T-helper 17 cell (primary cell): ENCODE results near the gene EXOC2. TPM values are rescaled to one million over a fixed set of nuclear protein-coding genes. Genes with fewer than 3 reads are reported as not detected.

Source experiments
- ATAC-seq: fragments of 150-1000 bp; cut with Tn5 transposase; 2 replicates; pipeline ENCODE4 v1.10.0; 2021; ENCODE audit warnings: mild to moderate bottlenecking, moderate library complexity
- DNase-seq, 3 donors: peaks; one replicate each; pipeline versions ENCODE4 v3.0.0 to v3.0.0-alpha.2; 2020 to 2021
- H3K9me3 ChIP-seq: one replicate; pipeline ENCODE4 v1.7.0; 2013; ENCODE audit warnings: low read length, mild to moderate bottlenecking; ENCODE audit not compliant: control insufficient read depth, poor library complexity, severe bottlenecking
- H3K27ac Mint-ChIP-seq: one replicate; pipeline ENCODE4 v1.8.0; 2022; ENCODE audit warnings: mild to moderate bottlenecking, moderate library complexity, mixed read lengths
- H3K27me3 Mint-ChIP-seq: one replicate; pipeline ENCODE4 v1.8.0; 2022; ENCODE audit warnings: mixed read lengths
- H3K36me3 Mint-ChIP-seq: one replicate; pipeline ENCODE4 v1.8.0; 2022; ENCODE audit warnings: low read depth, mixed read lengths
- H3K4me1 Mint-ChIP-seq: one replicate; pipeline ENCODE4 v1.8.0; 2022; ENCODE audit warnings: mild to moderate bottlenecking, mixed read lengths
- H3K4me3 Mint-ChIP-seq: one replicate; pipeline ENCODE4 v1.8.0; 2022; ENCODE audit warnings: mild to moderate bottlenecking, moderate library complexity, mixed read lengths
- total RNA-seq, 4 donors: library from RNA in 2 of 4; stranded (reverse) in 2 of 4; gene quantifications; one replicate each; pipeline ENCODE4 v1.2.3 and lab custom pipeline; 2022 to 2026

The EXOC2 gene
- total RNA-seq, 2 donors from 2014 or later = 30.7 to 30.9 TPM

DNA sequence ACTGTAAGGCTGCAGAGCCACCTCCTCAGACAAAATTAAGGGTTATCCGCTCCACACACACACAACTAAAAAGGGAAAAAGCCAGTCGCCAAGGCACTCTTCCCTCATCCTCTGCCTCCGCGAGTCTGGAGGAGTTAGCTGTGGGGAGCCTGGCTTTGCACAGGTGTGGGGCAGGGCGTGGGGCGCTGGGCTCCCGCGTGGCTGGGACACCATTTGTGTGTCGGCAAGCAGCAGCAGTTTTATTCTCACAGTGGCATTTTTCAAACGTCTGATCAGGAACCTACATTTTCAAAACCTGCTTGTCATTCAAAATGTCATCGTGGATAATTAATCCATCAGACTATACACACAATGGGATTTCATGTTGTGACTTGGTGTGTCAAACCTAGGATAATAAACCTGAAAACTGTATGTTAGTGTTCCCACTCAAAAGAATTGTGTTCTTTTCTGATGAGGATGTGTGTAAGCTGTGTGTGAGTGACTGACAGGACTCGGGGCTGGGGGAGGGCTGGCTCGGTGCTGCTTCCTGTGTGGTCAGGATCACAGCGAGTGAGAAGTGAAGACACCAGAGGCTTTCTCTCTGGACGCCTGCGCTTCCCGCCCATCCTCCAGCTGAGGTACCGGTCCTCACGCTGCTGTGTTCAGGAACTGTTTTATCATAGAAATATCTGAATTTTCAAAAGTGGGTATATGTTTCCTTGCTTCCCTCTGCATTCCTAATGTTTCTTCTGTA, 218.3 kb downstream of the EXOC2 start:
- DNase-seq = peak; percentile 21 to 32 (median 27)
- Mint-ChIP-seq H3K27me3 (peaks cover 8% of the 10 kb centered on the region), H3K4me1 (peaks cover 30% of the 10 kb centered on the region), H3K4me3 (peak overlapping the region; percentile 60), H3K36me3 (peaks cover 3% of the 10 kb centered on the region), H3K27ac (peak overlapping the region; percentile 66)
- no peaks in the 10 kb centered on the region for H3K9me3 ChIP-seq
- peak; percentile 99 for ATAC-seq

DNA sequence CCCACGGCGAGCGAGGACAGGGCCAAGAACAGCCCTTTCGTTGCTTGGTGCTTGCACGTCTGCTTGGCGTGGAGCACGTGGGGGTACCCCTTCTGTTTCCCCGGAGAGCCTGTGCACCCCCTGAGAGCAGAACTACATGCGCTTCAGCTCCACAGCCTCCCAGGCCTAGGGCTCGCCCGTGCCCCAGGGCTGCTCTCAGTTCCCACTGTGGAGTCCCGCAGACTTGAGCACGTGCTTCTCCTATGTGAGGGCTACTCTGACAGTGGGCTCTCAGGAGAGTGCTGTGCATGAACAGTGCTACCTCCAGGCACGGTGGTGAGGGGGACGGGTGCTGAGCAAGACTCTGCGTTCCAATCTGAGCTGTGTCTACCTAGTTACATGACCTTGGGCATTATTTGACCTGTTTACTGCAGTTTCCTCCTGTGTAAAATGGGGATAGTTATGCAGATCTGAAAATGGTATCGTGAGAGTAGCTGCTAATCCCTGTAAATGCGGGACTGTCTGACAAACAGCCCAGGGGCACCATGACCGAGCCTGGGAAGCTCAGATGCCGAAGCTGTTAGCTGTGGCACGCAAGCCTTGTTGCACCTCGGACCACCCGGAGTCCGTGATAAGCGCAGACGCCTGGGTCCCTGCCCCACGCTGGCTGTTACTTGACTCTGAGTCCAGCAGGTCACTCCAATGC, 219.0 kb downstream of the EXOC2 start:
- DNase-seq (no peak), ATAC-seq (no peak)
- H3K4me1 Mint-ChIP-seq = peaks cover 26% of the 10 kb centered on the region
- no peaks in the 10 kb centered on the region for H3K9me3 ChIP-seq
- H3K27ac Mint-ChIP-seq = peak overlapping the region; percentile 66
- H3K27me3 Mint-ChIP-seq = peaks cover 8% of the 10 kb centered on the region
- H3K36me3 Mint-ChIP-seq = peaks cover 3% of the 10 kb centered on the region
- H3K4me3 Mint-ChIP-seq = peak overlapping the region; percentile 19

DNA sequence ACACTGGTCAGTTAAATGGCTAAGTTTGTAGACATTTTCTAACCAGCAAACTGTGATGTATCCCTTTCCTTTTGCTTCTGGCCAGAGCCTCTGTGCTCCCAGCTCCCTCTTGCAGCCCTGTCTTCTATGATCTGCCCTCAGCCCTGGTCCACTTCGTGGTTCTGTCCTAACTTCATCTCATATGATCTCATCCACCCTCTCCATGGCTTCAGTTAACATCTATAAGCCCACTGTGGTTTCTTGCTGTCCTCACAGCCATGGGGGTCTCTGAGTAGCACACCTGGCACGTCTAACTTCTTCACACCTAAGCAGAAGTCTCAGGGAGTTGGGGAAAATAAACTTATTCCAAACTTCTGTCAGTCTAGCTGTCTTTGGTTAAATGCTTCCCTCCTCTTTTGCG, 219.6 kb downstream of the EXOC2 start:
- H3K36me3 Mint-ChIP-seq = peaks cover 3% of the 10 kb centered on the region
- peaks cover 26% of the 10 kb centered on the region for H3K4me1 Mint-ChIP-seq
- H3K27me3 Mint-ChIP-seq = peaks cover 8% of the 10 kb centered on the region
- H3K9me3 ChIP-seq = no peaks in the 10 kb centered on the region
- DNase-seq (no peak), ATAC-seq (no peak)
- no peak overlapping the region for H3K27ac Mint-ChIP-seq
- H3K4me3 Mint-ChIP-seq = no peak overlapping the region

DNA sequence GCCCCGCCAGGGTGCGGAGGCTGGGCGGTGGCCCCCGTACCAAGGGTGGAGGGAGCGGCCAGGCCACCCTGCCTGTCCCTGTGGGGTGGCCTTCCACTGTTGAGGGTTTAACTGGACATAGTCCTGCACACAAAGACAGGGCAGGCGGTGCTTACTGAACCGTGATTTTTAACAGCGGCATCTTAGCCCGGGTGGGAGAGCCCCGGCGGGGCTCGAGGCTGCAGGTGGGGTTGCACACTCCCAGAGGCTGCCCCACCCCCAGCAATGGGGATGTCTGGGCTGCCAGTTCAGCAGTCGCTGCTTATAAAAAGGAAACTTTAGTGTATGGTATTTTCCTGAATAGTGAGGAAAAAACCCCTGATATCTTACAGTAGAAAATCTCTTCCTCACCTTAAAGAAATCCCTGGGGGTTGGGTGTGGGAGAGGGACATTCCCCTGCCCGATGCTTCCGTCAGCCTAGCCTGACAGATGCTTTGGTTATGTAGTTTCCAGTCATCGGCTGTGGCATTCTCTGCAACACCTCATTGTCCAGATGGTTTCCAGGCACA, 222.0 kb downstream of the EXOC2 start:
- Mint-ChIP-seq H3K27ac (no peak overlapping the region), H3K4me3 (no peak overlapping the region), H3K36me3 (peaks cover 3% of the 10 kb centered on the region), H3K27me3 (peaks cover 32% of the 10 kb centered on the region), H3K4me1 (peaks cover 33% of the 10 kb centered on the region)
- ATAC-seq = no peak
- no peaks in the 10 kb centered on the region for H3K9me3 ChIP-seq
- DNase-seq = no peak

DNA sequence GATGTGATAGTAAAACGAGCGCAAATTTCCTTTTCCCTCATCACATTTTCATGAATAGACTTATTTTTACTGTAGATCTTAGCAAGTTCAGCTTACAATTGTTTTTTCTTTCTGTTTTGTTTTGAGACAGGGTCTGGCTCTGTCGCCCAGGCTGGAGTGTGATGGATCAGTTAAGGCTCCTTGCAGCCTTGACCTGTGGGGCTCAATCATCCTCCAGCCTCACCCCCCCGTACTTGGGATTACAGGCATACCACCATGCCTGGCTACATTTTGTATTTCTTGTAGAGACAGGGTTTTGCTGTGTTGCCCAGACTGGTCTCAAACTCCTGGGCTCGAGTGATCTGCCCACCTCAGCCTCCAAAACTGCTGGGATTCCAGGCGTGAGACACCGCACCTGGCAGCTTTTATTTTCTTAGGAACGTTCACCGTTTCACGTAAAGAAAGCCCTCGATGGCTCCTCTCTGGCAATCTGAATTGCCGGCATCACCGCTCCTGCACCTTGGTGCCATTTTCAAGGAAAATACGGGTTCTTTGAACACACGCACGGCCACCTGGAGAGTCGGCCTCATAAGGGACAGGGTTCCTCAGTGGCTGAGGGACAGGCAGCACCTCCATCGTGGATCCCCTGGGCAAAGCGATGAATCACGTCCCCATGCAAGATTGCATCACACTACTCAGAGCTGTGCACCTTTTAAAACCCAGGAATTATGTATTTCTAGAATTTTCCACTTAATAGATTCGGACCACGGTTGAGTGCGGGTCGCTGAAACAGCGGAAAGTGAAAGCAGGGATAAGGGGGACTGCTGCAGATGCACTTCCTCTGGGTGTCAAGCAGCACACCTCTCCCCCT, 222.7 kb downstream of the EXOC2 start:
- no peaks in the 10 kb centered on the region for H3K9me3 ChIP-seq
- H3K4me3 Mint-ChIP-seq = no peak overlapping the region
- ATAC-seq (no peak), DNase-seq (no peak)
- H3K36me3 Mint-ChIP-seq = peaks cover 7% of the 10 kb centered on the region
- peaks cover 33% of the 10 kb centered on the region for H3K4me1 Mint-ChIP-seq
- H3K27ac Mint-ChIP-seq = no peak overlapping the region
- H3K27me3 Mint-ChIP-seq = peaks cover 39% of the 10 kb centered on the region

DNA sequence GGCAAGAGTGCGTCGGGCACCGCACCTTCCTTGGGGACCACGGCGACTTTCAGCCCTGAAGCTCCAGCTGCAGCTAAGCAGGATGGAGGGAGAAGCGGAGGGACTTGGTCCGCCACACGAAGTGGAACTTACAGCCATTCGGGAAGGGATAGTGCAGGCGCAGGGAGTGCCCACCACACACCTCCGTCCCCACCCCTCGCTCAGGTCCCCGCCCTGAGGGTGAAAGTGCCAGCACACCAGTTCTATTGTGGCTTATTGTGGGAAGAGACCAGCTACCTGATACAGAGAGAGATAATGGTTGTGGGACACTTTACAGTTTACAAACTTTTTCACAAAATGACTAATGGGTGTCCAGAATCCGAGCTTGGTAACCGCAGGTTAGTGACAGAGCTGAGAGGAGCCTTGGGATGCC, 225.3 kb downstream of the EXOC2 start:
- peak overlapping the region; percentile 43 for H3K4me3 Mint-ChIP-seq
- ATAC-seq = no peak
- H3K27me3 Mint-ChIP-seq = peaks cover 64% of the 10 kb centered on the region
- H3K36me3 Mint-ChIP-seq = peaks cover 8% of the 10 kb centered on the region
- H3K9me3 ChIP-seq = no peaks in the 10 kb centered on the region
- peaks cover 19% of the 10 kb centered on the region for H3K4me1 Mint-ChIP-seq
- peak overlapping the region; percentile 16 for H3K27ac Mint-ChIP-seq
- no peak for DNase-seq

DNA sequence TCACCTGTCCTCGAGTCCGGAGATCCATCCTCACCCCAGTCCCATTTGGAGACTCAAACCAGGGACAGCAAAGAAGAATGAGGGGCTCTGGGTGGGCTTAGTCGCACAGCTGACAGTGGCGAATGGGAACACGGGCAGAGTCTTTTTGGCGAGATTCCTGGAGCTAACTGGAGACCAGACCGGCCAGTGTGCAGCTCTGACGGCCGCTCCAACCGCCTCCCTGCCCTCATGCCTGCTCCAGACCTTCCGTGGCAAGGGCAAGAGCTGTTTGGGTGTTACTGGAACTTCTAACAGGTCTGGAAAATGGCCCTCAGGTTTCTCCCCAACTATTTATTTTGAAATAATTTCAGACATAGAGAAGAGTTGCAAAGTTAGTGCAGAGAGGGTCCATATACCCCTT, 225.8 kb downstream of the EXOC2 start:
- no peak overlapping the region for H3K4me3 Mint-ChIP-seq
- H3K27ac Mint-ChIP-seq = peak overlapping the region; percentile 16
- H3K9me3 ChIP-seq = no peaks in the 10 kb centered on the region
- peaks cover 21% of the 10 kb centered on the region for H3K4me1 Mint-ChIP-seq
- ATAC-seq = no peak
- DNase-seq = no peak
- H3K27me3 Mint-ChIP-seq = peaks cover 68% of the 10 kb centered on the region
- peaks cover 10% of the 10 kb centered on the region for H3K36me3 Mint-ChIP-seq

DNA sequence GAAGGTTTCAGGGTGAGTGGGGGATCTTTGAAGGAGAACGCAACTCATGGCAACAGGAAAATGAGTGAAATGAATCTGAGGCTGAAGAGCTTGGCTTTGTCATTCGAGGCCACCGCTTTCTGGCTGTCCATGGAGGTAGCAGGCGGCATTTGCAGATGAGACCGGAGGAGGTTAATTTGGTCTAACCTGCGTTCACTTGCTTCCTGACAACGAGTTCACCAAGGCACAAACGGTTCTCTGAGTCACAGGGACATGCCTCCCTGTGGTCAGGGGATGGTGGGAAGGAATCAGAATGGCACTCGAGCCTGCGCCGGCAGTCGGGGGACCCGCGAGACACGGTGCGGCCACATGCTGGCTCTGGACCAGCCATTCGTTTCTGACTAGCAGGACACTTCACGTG, 226.4 kb downstream of the EXOC2 start:
- Mint-ChIP-seq H3K36me3 (peaks cover 10% of the 10 kb centered on the region), H3K4me1 (peaks cover 21% of the 10 kb centered on the region), H3K27me3 (peaks cover 68% of the 10 kb centered on the region), H3K27ac (no peak overlapping the region), H3K4me3 (no peak overlapping the region)
- DNase-seq = no peak
- no peak for ATAC-seq
- no peaks in the 10 kb centered on the region for H3K9me3 ChIP-seq

DNA sequence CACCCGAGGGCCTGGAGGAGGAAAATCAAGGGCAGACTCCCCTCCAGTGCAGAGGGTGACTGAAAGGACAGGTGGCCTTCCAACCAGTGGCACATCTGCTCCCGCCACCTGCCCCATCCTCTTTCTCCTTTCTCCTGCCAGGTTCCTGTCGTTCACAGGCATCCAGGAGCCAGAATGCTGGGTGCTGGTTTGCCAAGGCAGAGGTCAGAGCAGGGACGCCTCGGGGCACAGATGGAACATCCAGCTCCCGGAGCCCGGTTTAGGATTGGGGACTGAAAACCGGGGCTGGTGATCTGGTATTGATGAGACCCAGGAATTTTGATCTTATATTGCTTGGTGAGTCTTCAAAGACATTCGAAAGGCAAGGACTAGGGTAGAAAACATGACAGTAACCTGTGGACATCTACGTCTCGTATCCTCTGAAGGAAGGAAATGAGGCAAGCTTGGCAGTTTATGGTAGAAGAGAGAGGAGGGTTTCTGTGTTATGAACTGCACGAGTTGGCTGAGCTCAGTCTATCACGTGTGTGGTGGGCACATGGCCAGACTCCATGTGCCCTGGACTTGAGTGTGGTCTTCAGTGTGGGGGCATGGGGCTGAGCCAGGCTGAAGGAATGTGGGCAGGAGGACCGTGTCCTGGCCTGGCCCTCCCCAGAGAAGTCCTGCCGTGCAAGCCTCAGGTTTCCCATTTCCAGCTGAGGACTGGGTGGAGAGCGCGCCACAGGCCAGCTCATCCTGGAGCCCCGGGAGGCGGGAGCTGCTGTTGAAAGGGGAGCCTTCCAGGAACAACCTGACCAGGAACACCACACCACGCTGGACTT, 227.2 kb downstream of the EXOC2 start:
- peak overlapping the region; percentile 67 for H3K27ac Mint-ChIP-seq
- H3K27me3 Mint-ChIP-seq = peaks cover 68% of the 10 kb centered on the region
- DNase-seq (no peak), ATAC-seq (no peak)
- H3K9me3 ChIP-seq = no peaks in the 10 kb centered on the region
- H3K36me3 Mint-ChIP-seq = peaks cover 10% of the 10 kb centered on the region
- no peak overlapping the region for H3K4me3 Mint-ChIP-seq
- peaks cover 21% of the 10 kb centered on the region for H3K4me1 Mint-ChIP-seq

DNA sequence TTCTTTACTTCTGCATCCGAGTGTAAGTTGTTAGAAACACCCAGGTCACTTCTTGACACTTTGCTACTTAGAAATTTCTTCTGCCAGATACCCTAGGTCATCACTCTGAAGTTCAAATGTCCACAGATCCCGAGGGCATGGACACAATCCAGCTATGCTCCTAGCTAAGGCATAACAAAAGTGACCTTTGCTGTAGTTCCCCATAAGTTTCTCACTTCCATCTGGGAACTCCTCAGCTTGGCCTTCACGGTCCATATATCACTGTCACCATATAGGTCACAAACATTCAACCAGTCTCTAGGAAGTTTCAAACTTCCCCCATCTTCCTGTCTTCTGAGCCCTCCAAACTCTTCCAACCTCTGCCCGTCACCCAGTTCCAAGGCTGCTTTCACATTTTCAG, 236.1 kb downstream of the EXOC2 start:
- H3K27me3 Mint-ChIP-seq = no peaks in the 10 kb centered on the region
- H3K36me3 Mint-ChIP-seq = no peaks in the 10 kb centered on the region
- H3K4me1 Mint-ChIP-seq = peaks cover 2% of the 10 kb centered on the region
- DNase-seq (no peak), ATAC-seq (no peak)
- no peak overlapping the region for H3K27ac Mint-ChIP-seq
- H3K9me3 ChIP-seq = no peaks in the 10 kb centered on the region
- H3K4me3 Mint-ChIP-seq = no peak overlapping the region

DNA sequence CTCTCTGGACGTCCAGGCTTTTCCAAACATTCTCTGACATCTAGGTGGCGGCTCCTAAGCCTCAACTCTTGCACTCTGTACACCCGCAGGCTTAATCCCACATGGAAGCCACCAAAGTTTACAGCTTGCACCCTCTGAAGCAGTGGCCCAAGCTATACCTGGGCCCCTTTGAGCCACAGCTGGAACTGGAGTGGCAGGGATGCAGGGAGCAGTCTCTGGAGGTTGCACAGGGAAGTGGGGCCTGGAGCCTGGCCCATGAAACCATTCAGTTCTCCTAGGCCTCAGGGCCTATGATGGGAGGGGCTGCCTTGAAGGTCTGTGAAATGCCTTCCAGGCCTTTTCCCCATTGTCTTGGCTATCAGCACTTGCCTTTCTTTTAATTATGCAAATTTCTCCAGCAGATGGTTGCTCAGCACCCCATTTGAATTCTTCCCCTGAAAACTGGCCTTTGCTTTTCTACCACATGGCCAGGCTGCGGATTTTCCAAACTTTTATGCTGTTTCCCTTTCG, 236.5 kb downstream of the EXOC2 start:
- Mint-ChIP-seq H3K27ac (no peak overlapping the region), H3K4me1 (peaks cover 2% of the 10 kb centered on the region), H3K4me3 (no peak overlapping the region), H3K27me3 (no peaks in the 10 kb centered on the region), H3K36me3 (no peaks in the 10 kb centered on the region)
- ATAC-seq (no peak), DNase-seq (no peak)
- H3K9me3 ChIP-seq = no peaks in the 10 kb centered on the region

DNA sequence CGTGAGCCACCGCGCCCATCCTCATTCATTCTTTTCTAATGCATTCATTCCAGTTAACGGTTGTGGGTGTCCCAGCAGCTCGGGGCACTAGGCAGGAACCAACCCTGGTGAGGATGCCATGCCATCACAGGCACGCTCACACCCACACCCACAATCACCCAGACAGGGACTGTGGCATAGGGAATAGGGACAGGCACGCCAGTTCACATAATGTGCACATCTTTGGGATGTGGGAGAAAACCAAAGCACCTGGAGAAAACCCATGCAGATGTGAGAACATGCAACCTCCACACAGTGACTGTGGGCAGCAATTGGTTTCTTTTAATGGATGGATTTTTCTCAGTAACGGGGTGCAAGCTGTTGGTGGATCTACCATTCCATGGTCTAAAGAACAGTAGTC, 237.1 kb downstream of the EXOC2 start:
- no peak overlapping the region for H3K27ac Mint-ChIP-seq
- no peaks in the 10 kb centered on the region for H3K27me3 Mint-ChIP-seq
- no peak overlapping the region for H3K4me3 Mint-ChIP-seq
- H3K4me1 Mint-ChIP-seq = peaks cover 2% of the 10 kb centered on the region
- ATAC-seq (no peak), DNase-seq (no peak)
- no peaks in the 10 kb centered on the region for H3K9me3 ChIP-seq
- no peaks in the 10 kb centered on the region for H3K36me3 Mint-ChIP-seq
